ENCODE data around the gene UBN2.
"Not testable (repeated sequence)": the region's sequence is repeated elsewhere in the genome, so short reads cannot be mapped to it uniquely, and the experiment has no call there.

The UBN2 gene

GRCh38 chr7:139293534-139293933 lies 62.5 kb downstream of the UBN2 start:
- H3K4me3 ChIP-seq (ENCODE audit: low read length), result no peak overlapping the region
- no CpG with 5 or more reads among the region's 2 CpGs for WGBS (ENCODE audit: insufficient coverage, insufficient read length)

GRCh38 chr7:139294241-139294640 lies 63.2 kb downstream of the UBN2 start:
- no CpG with 5 or more reads among the region's 4 CpGs for WGBS (ENCODE audit: insufficient coverage, insufficient read length)
- Histone ChIP-seq H3K27me3 (ENCODE audit: control insufficient read depth, insufficient read depth, low read length) (no peaks in the 10 kb centered on the region), H3K9me3 (ENCODE audit: control insufficient read depth, insufficient read depth, low read length) (no peaks in the 10 kb centered on the region), H3K27ac (ENCODE audit: low read length) (no peak overlapping the region), H3K4me1 (ENCODE audit: control insufficient read depth, insufficient read depth, low read length) (no peaks in the 10 kb centered on the region), H3K36me3 (ENCODE audit: control insufficient read depth, insufficient read depth, low read length) (peaks cover 4% of the 10 kb centered on the region; the same call in 1 of the 2 replicates), H3K4me3 (ENCODE audit: low read length) (no peak overlapping the region)
- no peak for DNase-seq (ENCODE audit: low read depth, low spot score)

More at GRCh38 chr7:139293534-139293933, 62.5 kb downstream of the UBN2 start:
- peaks cover 4% of the 10 kb centered on the region; the same call in 1 of the 2 replicates for H3K36me3 ChIP-seq (ENCODE audit: control insufficient read depth, insufficient read depth, low read length)
- H3K27ac ChIP-seq (ENCODE audit: low read length), result no peak overlapping the region
- H3K9me3 ChIP-seq (ENCODE audit: control insufficient read depth, insufficient read depth, low read length), result no peaks in the 10 kb centered on the region
- no peak for DNase-seq (ENCODE audit: low read depth, low spot score)
- H3K27me3 ChIP-seq (ENCODE audit: control insufficient read depth, insufficient read depth, low read length), result no peaks in the 10 kb centered on the region
- no peaks in the 10 kb centered on the region for H3K4me1 ChIP-seq (ENCODE audit: control insufficient read depth, insufficient read depth, low read length)

GRCh38 chr7:139294951-139295575 lies 64.0 kb downstream of the UBN2 start:
- Histone ChIP-seq H3K27me3 (ENCODE audit: control insufficient read depth, insufficient read depth, low read length) (no peaks in the 10 kb centered on the region), H3K27ac (ENCODE audit: low read length) (no peak overlapping the region), H3K9me3 (ENCODE audit: control insufficient read depth, insufficient read depth, low read length) (no peaks in the 10 kb centered on the region), H3K36me3 (ENCODE audit: control insufficient read depth, insufficient read depth, low read length) (peaks cover 4% of the 10 kb centered on the region; the same call in 1 of the 2 replicates), H3K4me3 (ENCODE audit: low read length) (no peak overlapping the region), H3K4me1 (ENCODE audit: control insufficient read depth, insufficient read depth, low read length) (no peaks in the 10 kb centered on the region)
- WGBS (ENCODE audit: insufficient coverage, insufficient read length), result no CpG with 5 or more reads among the region's 6 CpGs
- DNase-seq (ENCODE audit: low read depth, low spot score), result no peak

GRCh38 chr7:139297795-139298194 lies 66.8 kb downstream of the UBN2 start:
- no peaks in the 10 kb centered on the region for H3K4me1 ChIP-seq (ENCODE audit: control insufficient read depth, insufficient read depth, low read length)
- H3K36me3 ChIP-seq (ENCODE audit: control insufficient read depth, insufficient read depth, low read length), result peaks cover 4% of the 10 kb centered on the region; the same call in 1 of the 2 replicates
- no peak overlapping the region for H3K4me3 ChIP-seq (ENCODE audit: low read length)
- no peaks in the 10 kb centered on the region for H3K9me3 ChIP-seq (ENCODE audit: control insufficient read depth, insufficient read depth, low read length)
- H3K27me3 ChIP-seq (ENCODE audit: control insufficient read depth, insufficient read depth, low read length), result no peaks in the 10 kb centered on the region
- no CpG with 5 or more reads among the region's 6 CpGs for WGBS (ENCODE audit: insufficient coverage, insufficient read length)
- no peak overlapping the region for H3K27ac ChIP-seq (ENCODE audit: low read length)
- no peak for DNase-seq (ENCODE audit: low read depth, low spot score)

- no peak overlapping the region for H3K27ac ChIP-seq (ENCODE audit: low read length)
- no peak overlapping the region for H3K4me3 ChIP-seq (ENCODE audit: low read length)
- no peaks in the 10 kb centered on the region for H3K9me3 ChIP-seq (ENCODE audit: control insufficient read depth, insufficient read depth, low read length)
- no peaks in the 10 kb centered on the region for H3K27me3 ChIP-seq (ENCODE audit: control insufficient read depth, insufficient read depth, low read length)
- no peaks in the 10 kb centered on the region for H3K4me1 ChIP-seq (ENCODE audit: control insufficient read depth, insufficient read depth, low read length)
- no peak for DNase-seq (ENCODE audit: low read depth, low spot score)
- WGBS (ENCODE audit: insufficient coverage, insufficient read length), result no CpG with 5 or more reads among the region's 2 CpGs
- peaks cover 4% of the 10 kb centered on the region; the same call in 1 of the 2 replicates for H3K36me3 ChIP-seq (ENCODE audit: control insufficient read depth, insufficient read depth, low read length)
These were observed 68.3 kb downstream of the UBN2 start for GRCh38 chr7:139299296-139299695.

GRCh38 chr7:139300390-139300789 lies 69.4 kb downstream of the UBN2 start:
- Histone ChIP-seq H3K9me3 (ENCODE audit: control insufficient read depth, insufficient read depth, low read length) (no peaks in the 10 kb centered on the region), H3K4me1 (ENCODE audit: control insufficient read depth, insufficient read depth, low read length) (no peaks in the 10 kb centered on the region), H3K27ac (ENCODE audit: low read length) (no peak overlapping the region), H3K27me3 (ENCODE audit: control insufficient read depth, insufficient read depth, low read length) (no peaks in the 10 kb centered on the region), H3K36me3 (ENCODE audit: control insufficient read depth, insufficient read depth, low read length) (peaks cover 4% of the 10 kb centered on the region; the same call in 1 of the 2 replicates), H3K4me3 (ENCODE audit: low read length) (no peak overlapping the region)
- no peak for DNase-seq (ENCODE audit: low read depth, low spot score)
- WGBS (ENCODE audit: insufficient coverage, insufficient read length), result no CpG with 5 or more reads among the region's 2 CpGs

GRCh38 chr7:139304517-139304916 lies 73.5 kb downstream of the UBN2 start:
- no peaks in the 10 kb centered on the region for H3K36me3 ChIP-seq (ENCODE audit: control insufficient read depth, insufficient read depth, low read length)
- DNase-seq (ENCODE audit: low read depth, low spot score), result no peak
- WGBS (ENCODE audit: insufficient coverage, insufficient read length), result 100% methylated on average over 1 of the region's 1 CpG

GRCh38 chr7:139317939-139318505 lies 87.0 kb downstream of the UBN2 start:
- Histone ChIP-seq H3K27ac (ENCODE audit: low read length) (no peak overlapping the region), H3K4me3 (ENCODE audit: low read length) (no peak overlapping the region), H3K4me1 (ENCODE audit: control insufficient read depth, insufficient read depth, low read length) (0 out of 2 replicates have a peak, but pooled peaks cover 1% of the 10 kb centered on the region), H3K36me3 (ENCODE audit: control insufficient read depth, insufficient read depth, low read length) (no peaks in the 10 kb centered on the region), H3K27me3 (ENCODE audit: control insufficient read depth, insufficient read depth, low read length) (no peaks in the 10 kb centered on the region), H3K9me3 (ENCODE audit: control insufficient read depth, insufficient read depth, low read length) (no peaks in the 10 kb centered on the region)
- no peak for DNase-seq (ENCODE audit: low read depth, low spot score)
- WGBS (ENCODE audit: insufficient coverage, insufficient read length), result no CpG with 5 or more reads among the region's 5 CpGs

More at GRCh38 chr7:139304517-139304916, 73.5 kb downstream of the UBN2 start:
- Histone ChIP-seq H3K4me1 (ENCODE audit: control insufficient read depth, insufficient read depth, low read length) (no peaks in the 10 kb centered on the region), H3K9me3 (ENCODE audit: control insufficient read depth, insufficient read depth, low read length) (no peaks in the 10 kb centered on the region), H3K4me3 (ENCODE audit: low read length) (no peak overlapping the region), H3K27me3 (ENCODE audit: control insufficient read depth, insufficient read depth, low read length) (no peaks in the 10 kb centered on the region), H3K27ac (ENCODE audit: low read length) (no peak overlapping the region)

GRCh38 chr7:139321071-139321745 lies 90.2 kb downstream of the UBN2 start:
- Histone ChIP-seq H3K27ac (ENCODE audit: low read length) (no peak overlapping the region), H3K9me3 (ENCODE audit: control insufficient read depth, insufficient read depth, low read length) (no peaks in the 10 kb centered on the region), H3K4me3 (ENCODE audit: low read length) (no peak overlapping the region), H3K36me3 (ENCODE audit: control insufficient read depth, insufficient read depth, low read length) (no peaks in the 10 kb centered on the region), H3K27me3 (ENCODE audit: control insufficient read depth, insufficient read depth, low read length) (no peaks in the 10 kb centered on the region), H3K4me1 (ENCODE audit: control insufficient read depth, insufficient read depth, low read length) (0 out of 2 replicates have a peak, but pooled peaks cover 1% of the 10 kb centered on the region)
- DNase-seq (ENCODE audit: low read depth, low spot score), result no peak
- no CpG with 5 or more reads among the region's 11 CpGs for WGBS (ENCODE audit: insufficient coverage, insufficient read length)

GRCh38 chr7:139324709-139325108 lies 93.7 kb downstream of the UBN2 start:
- WGBS (ENCODE audit: insufficient coverage, insufficient read length), result no CpG with 5 or more reads among the region's 11 CpGs
- not testable (repeated sequence) for H3K9me3 ChIP-seq (ENCODE audit: control insufficient read depth, insufficient read depth, low read length); H3K36me3 ChIP-seq (ENCODE audit: control insufficient read depth, insufficient read depth, low read length); H3K4me1 ChIP-seq (ENCODE audit: control insufficient read depth, insufficient read depth, low read length); DNase-seq (ENCODE audit: low read depth, low spot score); H3K27ac ChIP-seq (ENCODE audit: low read length); H3K27me3 ChIP-seq (ENCODE audit: control insufficient read depth, insufficient read depth, low read length); H3K4me3 ChIP-seq (ENCODE audit: low read length)

Data from iPS DF 6.9 (cell line).